Effector memory CD4-positive, alpha-beta T cell (primary cell): ENCODE results near the gene HEATR5B.

Experiments used
- DNase-seq, 3 donors: peaks; one replicate each; pipeline ENCODE4 v3.0.0-alpha.2; 2020
- H3K27ac ChIP-seq: 2 replicates; pipeline ENCODE4 v1.7.0; 2013; ENCODE audit warnings: mild to moderate bottlenecking, low read length, moderate library complexity; ENCODE audit not compliant: insufficient read depth, poor library complexity, severe bottlenecking
- H3K27me3 ChIP-seq: replicated peaks from 2 replicates; pipeline ENCODE4 v1.7.0; 2013; ENCODE audit warnings: mild to moderate bottlenecking, low read length; ENCODE audit not compliant: insufficient read depth, control insufficient read depth, poor library complexity, severe bottlenecking
- H3K36me3 ChIP-seq: 2 replicates; pipeline ENCODE4 v1.7.0; 2013; ENCODE audit warnings: mild to moderate bottlenecking, low read length, moderate library complexity; ENCODE audit not compliant: control insufficient read depth, insufficient read depth
- H3K4me1 ChIP-seq: 2 replicates; pipeline ENCODE4 v1.7.0; 2013; ENCODE audit warnings: low read length, mild to moderate bottlenecking; ENCODE audit not compliant: control insufficient read depth, insufficient read depth, poor library complexity, severe bottlenecking
- H3K4me3 ChIP-seq: 2 replicates; pipeline ENCODE4 v1.7.0; 2013; ENCODE audit warnings: low read length, low read depth, mild to moderate bottlenecking; ENCODE audit not compliant: insufficient read depth, poor library complexity, severe bottlenecking
- H3K9me3 ChIP-seq: 2 replicates; pipeline ENCODE4 v1.7.0; 2013; ENCODE audit warnings: mild to moderate bottlenecking, low read length, moderate library complexity; ENCODE audit not compliant: control insufficient read depth

HEATR5B gene

DNA sequence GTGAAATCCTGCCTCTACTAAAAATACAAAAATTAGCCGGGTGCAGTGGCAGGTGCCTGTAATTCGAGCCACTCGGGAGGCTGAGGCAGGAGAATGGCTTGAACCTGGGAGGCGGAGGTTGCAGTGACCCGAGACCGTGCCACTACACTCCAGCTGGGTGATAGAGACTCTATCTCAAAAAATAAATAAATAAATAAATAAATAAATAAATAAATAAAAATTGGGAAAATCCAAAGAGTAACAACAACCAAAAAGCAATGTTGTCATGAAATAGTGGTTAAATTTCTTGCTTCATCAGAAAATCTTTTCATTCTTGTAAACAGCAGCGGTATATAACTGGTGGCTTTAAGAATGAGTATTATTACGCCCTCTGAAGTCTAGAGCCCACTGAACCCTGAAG, 54.4 kb downstream of the HEATR5B start:
- no peak overlapping the region for H3K4me3 ChIP-seq
- DNase-seq, result no peak
- H3K27me3 ChIP-seq, result no peaks in the 10 kb centered on the region
- H3K27ac ChIP-seq, result no peak overlapping the region
- H3K4me1 ChIP-seq, result no peaks in the 10 kb centered on the region
- H3K36me3 ChIP-seq, result peaks cover 45% of the 10 kb centered on the region
- no peaks in the 10 kb centered on the region for H3K9me3 ChIP-seq

DNA sequence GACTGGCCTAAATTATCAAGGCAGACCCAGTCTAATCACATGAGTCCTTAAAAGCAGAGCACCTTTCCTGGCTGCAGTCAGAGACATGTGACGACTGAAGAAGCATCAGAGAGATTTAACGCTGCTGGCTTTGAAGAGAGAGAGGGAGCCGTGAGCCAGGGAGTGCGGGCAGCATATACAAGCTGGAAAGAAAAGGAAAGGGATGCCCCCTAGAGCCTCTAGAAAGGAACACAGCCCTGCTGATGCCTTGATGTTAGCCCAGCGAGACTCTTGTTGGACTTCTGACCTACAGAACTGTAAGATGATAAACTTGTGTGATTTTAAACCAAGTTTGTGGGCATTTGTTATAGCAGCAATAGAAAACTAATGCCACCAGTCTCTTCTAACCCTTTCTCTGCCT, 58.1 kb downstream of the HEATR5B start:
- Histone ChIP-seq H3K27me3 (no peaks in the 10 kb centered on the region), H3K36me3 (peaks cover 66% of the 10 kb centered on the region), H3K27ac (no peak overlapping the region), H3K4me3 (no peak overlapping the region), H3K4me1 (no peaks in the 10 kb centered on the region), H3K9me3 (no peaks in the 10 kb centered on the region)
- no peak for DNase-seq

DNA sequence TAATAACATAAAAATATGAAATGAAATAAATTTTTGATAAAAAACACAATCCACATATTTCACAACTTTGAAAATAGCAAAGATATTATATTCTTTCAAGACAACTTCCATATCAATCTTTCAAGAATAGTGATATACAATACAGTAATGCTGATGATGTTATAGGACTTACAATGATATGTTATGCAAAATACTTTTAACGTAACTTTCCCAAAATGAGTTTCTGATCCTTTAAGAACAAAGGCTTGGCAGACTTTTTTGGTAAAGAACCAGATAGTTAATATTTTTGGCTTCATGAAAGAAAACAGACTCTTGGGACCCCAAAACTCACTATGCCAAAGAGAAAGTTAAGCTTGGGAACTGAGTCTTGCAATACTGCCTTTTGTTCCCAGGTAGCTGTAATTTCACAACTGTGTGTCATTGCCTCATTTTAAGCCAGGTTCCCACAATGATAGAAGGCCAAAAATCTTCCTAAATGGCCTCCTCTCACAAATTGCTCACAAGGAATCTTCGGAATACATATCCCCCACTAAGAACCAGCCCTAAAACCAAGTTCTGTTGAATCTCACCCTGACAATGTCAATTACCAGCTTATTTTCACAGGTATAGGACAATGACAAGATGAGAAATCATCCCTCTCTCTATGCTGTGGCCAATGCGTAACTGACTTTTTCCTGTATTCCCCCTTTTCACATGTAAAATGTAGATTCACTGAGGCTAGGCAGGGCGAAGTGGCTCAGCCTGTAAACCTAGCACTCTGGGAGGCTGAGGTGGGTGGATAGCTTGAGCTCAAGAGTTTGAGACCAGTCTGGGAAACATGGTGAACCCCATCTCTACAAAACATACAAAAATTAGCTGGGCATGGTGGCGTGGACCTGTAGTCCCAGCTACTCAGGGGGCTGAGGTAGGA, 63.0 kb downstream of the HEATR5B start:
- no peaks in the 10 kb centered on the region for H3K4me1 ChIP-seq
- no peaks in the 10 kb centered on the region for H3K27me3 ChIP-seq
- DNase-seq, result no peak
- H3K36me3 ChIP-seq, result peaks cover 76% of the 10 kb centered on the region
- H3K4me3 ChIP-seq, result no peak overlapping the region
- H3K27ac ChIP-seq, result no peak overlapping the region
- H3K9me3 ChIP-seq, result no peaks in the 10 kb centered on the region

DNA sequence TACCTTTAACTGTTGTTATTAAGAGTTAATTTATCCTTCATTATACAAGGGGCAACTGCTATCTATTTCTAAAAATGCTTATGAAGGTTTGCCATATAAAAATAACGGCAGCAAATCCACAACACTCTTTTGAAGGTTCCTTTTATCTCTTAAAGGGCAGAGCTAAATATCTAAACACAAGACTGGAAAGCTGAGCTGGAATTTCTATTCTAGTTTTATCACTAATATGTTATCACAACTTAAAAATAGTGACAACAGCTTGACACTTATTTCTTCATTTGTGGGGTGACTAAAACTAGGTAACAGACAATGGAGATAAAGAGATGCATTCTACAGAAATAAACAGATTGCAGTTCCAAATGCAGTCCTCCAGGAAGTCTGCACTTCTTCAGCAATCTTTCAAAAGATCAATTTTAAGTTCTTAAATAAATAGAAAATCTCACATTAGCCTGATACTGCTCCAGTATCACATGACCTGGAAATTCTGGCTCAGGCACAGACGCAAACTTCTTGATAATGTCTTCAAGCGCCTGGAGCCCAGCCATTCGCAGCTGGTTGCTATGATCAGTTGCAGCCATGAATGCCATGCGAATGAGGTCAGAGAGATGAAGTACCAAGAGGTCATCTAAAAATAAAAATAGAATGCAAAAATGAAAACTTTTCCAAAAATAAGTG, 63.8 kb downstream of the HEATR5B start:
- no peaks in the 10 kb centered on the region for H3K4me1 ChIP-seq
- DNase-seq, result no peak
- H3K4me3 ChIP-seq, result no peak overlapping the region
- no peaks in the 10 kb centered on the region for H3K9me3 ChIP-seq
- H3K36me3 ChIP-seq, result peaks cover 69% of the 10 kb centered on the region
- no peaks in the 10 kb centered on the region for H3K27me3 ChIP-seq
- no peak overlapping the region for H3K27ac ChIP-seq

DNA sequence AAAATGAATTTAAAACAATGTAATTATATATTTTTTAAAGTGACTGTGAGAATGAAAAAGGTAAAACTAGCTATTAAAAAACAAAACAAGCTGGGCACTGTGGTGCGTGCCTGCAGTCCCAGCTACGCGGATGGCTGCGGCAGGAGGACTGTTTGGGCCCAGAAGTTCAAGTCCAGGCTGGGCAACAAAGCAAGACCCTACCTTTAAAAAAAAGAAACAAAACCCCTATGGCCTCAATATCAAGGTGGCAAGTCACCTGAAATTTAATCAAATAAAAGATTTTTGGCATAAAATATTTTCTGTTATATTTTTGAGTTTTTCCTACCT, 70.9 kb downstream of the HEATR5B start:
- no peak for DNase-seq
- Histone ChIP-seq H3K36me3 (peaks cover 48% of the 10 kb centered on the region), H3K4me3 (no peak overlapping the region), H3K9me3 (no peaks in the 10 kb centered on the region), H3K27me3 (no peaks in the 10 kb centered on the region), H3K27ac (no peak overlapping the region), H3K4me1 (no peaks in the 10 kb centered on the region)

DNA sequence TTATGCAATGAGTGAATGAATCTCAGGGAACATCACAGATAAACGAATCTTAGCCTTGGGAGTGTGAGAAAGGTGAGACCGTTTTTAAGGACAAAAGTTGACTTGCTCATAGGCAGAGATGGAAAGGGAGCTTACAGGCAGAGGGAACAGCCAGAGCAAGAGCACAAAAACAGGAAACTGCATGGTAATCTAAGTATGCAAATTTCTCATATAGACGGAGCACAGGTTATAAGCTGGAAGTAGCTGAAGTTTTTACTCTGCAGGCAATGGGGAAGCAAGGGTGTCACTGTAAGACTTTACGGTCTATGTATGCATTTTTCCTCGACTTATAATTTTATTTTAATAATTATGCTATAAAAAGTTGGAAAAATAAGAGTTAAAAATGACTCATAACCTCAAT, 73.0 kb downstream of the HEATR5B start:
- Histone ChIP-seq H3K36me3 (peaks cover 56% of the 10 kb centered on the region), H3K4me1 (no peaks in the 10 kb centered on the region), H3K27me3 (no peaks in the 10 kb centered on the region), H3K9me3 (no peaks in the 10 kb centered on the region), H3K27ac (no peak overlapping the region), H3K4me3 (no peak overlapping the region)
- no peak for DNase-seq

DNA sequence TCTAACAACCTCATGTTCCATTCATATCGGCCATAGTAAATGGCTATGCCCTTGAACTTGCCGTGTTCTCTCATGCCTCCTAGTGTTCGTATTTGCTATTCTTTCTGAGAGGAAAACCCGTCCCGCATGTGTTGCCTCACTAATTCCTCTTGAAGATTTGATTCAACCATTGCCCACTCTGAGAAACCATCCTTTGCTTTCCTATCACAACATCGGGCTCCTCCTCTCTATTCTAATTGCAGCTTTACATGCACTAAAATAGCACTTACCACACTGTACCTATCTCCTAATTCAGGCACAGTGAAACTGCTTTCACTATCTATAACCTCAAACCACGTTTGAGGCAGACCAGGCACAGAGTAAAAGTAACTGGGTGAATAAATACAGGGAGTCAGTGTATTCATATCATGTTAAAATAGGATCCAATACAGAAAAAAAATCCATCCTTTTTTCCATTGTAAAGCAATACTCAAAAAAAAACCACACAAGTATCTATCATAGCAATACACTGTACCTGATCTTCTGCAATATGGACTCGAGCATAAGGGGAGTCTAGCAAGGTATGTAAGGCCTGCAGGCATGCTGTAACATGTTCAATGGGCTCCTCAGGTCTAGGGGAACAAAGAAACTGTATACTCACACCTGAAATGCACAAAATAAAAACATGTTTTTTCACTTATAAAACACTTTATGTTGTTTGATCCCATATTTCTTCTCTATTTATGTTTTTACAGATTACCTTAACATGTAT, 78.9 kb downstream of the HEATR5B start:
- Histone ChIP-seq H3K9me3 (no peaks in the 10 kb centered on the region), H3K4me1 (peaks cover 3% of the 10 kb centered on the region), H3K27me3 (no peaks in the 10 kb centered on the region), H3K4me3 (no peak overlapping the region), H3K27ac (no peak overlapping the region), H3K36me3 (peaks cover 65% of the 10 kb centered on the region)
- DNase-seq, result no peak

DNA sequence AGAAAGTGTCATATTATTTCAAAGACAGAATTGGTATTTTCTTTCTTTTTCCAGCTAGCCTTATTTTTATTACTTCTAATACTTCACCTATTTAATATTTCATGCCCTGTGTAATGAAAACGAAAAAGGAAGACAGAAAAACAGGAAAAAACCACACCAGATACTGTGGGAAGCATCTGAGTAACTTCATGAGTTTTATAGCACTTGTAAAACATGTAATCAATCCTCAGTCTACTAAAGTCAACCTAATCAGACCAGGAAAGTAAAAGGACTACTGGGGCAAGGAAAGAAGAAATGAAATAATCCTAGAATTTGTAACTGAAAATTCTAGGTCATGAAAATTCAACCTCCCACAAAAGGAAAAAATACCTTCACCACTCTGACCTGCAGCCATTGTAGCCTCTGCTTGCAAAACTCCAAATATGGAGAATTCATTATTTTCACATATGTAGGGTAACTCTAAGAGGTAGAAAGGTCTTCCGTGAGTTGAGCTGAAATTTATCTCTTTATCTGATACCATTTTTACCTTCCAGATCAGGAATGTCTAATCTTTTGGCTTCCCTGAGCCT, 83.1 kb downstream of the HEATR5B start:
- Histone ChIP-seq H3K27me3 (no peaks in the 10 kb centered on the region), H3K4me1 (peaks cover 3% of the 10 kb centered on the region), H3K36me3 (peaks cover 62% of the 10 kb centered on the region), H3K27ac (no peak overlapping the region), H3K9me3 (no peaks in the 10 kb centered on the region), H3K4me3 (no peak overlapping the region)
- no peak for DNase-seq

DNA sequence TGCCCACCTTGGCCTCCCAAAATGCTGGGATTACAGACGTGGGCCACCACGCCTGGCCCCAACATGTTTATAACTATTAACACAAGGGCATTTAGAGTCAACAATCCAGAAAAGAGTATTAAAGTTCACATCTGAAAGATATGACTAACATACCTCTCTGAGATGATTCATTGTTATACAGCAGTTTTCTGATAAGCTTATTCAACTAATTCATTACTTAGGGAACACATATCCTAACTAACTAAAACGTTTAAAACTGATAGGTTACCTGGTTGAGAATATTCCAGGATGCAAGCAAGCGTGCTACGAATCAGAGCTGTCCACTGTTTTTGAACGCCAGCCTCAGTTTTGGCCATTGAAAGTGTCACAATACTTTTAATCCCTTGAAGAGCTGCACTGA, 83.9 kb downstream of the HEATR5B start:
- Histone ChIP-seq H3K36me3 (peaks cover 57% of the 10 kb centered on the region), H3K4me1 (no peaks in the 10 kb centered on the region), H3K4me3 (no peak overlapping the region), H3K27ac (no peak overlapping the region), H3K9me3 (no peaks in the 10 kb centered on the region), H3K27me3 (no peaks in the 10 kb centered on the region)
- DNase-seq, result no peak
